Right lobe of liver (tissue), 6 donors: ENCODE data around the gene PRKN. TPM values are rescaled to one million over a fixed set of nuclear protein-coding genes. Genes with fewer than 3 reads are reported as not detected.

ENCODE experiments used
- ATAC-seq, 4 donors: fragments of 200-7000 bp; cut with Tn5 transposase; one replicate each; pipeline ENCODE4 v1.9.1; 2020; ENCODE audit warnings: mild to moderate bottlenecking in 4 of 4, moderate library complexity in 4 of 4
- DNase-seq, 3 donors: peaks; one replicate each; pipeline ENCODE4 v3.0.0-alpha.2; 2020
- H3K27ac ChIP-seq, 3 donors: fragments of 200-600 bp; one replicate each; pipeline ENCODE4 v1.8.0; 2022
- H3K27me3 ChIP-seq, 2 donors: fragments of 200-600 bp; one replicate each; pipeline ENCODE4 v1.8.0; 2022
- H3K36me3 ChIP-seq, 4 donors: fragments of 200-600 bp; sonication (generic) in 1 of 4; one replicate each; pipeline versions ENCODE4 v1.5.1 to v1.8.0; 2017 to 2022; ENCODE audit warnings: control low read depth in 1 of 4
- H3K4me1 ChIP-seq, 4 donors: fragments of 200-600 bp; sonication (generic) in 1 of 4; one replicate each; pipeline versions ENCODE4 v1.5.1 to v1.8.0; 2017 to 2022; ENCODE audit warnings: control low read depth in 1 of 4
- H3K4me3 ChIP-seq, 3 donors: fragments of 200-600 bp; one replicate each; pipeline ENCODE4 v1.8.0; 2022
- H3K9me3 ChIP-seq, 4 donors: fragments of 200-600 bp; sonication (generic) in 1 of 4; one replicate each; pipeline versions ENCODE4 v1.5.1 to v1.8.0; 2017 to 2022; ENCODE audit warnings: control low read depth in 1 of 4
- CTCF ChIP-seq, 4 donors: fragments of 200-600 bp in 3 of 4; fragments of 450-650 bp in 1 of 4; IDR thresholded peaks; one replicate each; pipeline versions ENCODE4 v1.5.1 to v1.8.0; 2016 to 2022; ENCODE audit warnings: antibody characterized with exemption in 4 of 4, mild to moderate bottlenecking in 2 of 4
- POLR2A ChIP-seq: fragments of 450-650 bp; IDR thresholded peaks from one replicate; pipeline ENCODE4 v1.6.1; 2017; ENCODE audit warnings: antibody characterized with exemption, mild to moderate bottlenecking
- WGBS: methylation state at CpG from one replicate; pipeline ENCODE4 v1.1.6; 2018; ENCODE audit warnings: low coverage, low lambda C conversion rate; ENCODE audit not compliant: insufficient coverage; ENCODE audit errors: missing lambda C conversion rate; 5-methylcytosine and 5-hydroxymethylcytosine counted together
- intact Hi-C, 2 donors: fragments of 100-400 bp; cut with DNase I; formaldehyde crosslinking; loops; one replicate each; pipeline versions ENCODE4 v1.11.2 to v1.14.1; 2022
- total RNA-seq, 6 experiments: library from RNA; depleted of rRNA in 2 of 6; stranded (reverse); fragments of >200 nt in 2 of 6; fragmentation: NEBNext Ultra II Directional in 3 of 6; extraction: Animal tissue kit (Norgen Biotek cat#: 25700) in 3 of 6; gene quantifications; one replicate each; pipeline versions ENCODE4 v1.1.0 to v1.2.4, GENCODE V29; 2016 to 2023
- donor health status: DM: no; HTN: yes; CAD: no.
- donor health status: DM: no; HTN: no; CAD: no.
- donor health status: DM: no; HTN: no; CAD: no.
- donor health status: DM: no; HTN: yes; CAD: no.
- donor health status: DM: no; HTN: yes; CAD: no.

Gene PRKN
- total RNA-seq, 6 experiments from 2014 or later: 1.1 to 3.7 (median 2.2) TPM

- DNase-seq (no peak), ATAC-seq (no peak)
- Histone ChIP-seq H3K4me1 (no peaks in the 10 kb centered on the region), H3K4me3 (no peak overlapping the region), H3K27me3 (no peaks in the 10 kb centered on the region), H3K9me3 (no peaks in the 10 kb centered on the region), H3K27ac (no peak overlapping the region), H3K36me3 (no peaks in the 10 kb centered on the region)
- TF ChIP-seq POLR2A (no peak), CTCF (IDR thresholded peaks at IDR 0.05) (no peak)
- WGBS: 83% methylated on average over 6 of the region's 7 CpGs
- intact Hi-C loops: no loop called here
These were observed 987.1 kb downstream of the PRKN start for GRCh38 chr6:161740486-161740885.

DNA sequence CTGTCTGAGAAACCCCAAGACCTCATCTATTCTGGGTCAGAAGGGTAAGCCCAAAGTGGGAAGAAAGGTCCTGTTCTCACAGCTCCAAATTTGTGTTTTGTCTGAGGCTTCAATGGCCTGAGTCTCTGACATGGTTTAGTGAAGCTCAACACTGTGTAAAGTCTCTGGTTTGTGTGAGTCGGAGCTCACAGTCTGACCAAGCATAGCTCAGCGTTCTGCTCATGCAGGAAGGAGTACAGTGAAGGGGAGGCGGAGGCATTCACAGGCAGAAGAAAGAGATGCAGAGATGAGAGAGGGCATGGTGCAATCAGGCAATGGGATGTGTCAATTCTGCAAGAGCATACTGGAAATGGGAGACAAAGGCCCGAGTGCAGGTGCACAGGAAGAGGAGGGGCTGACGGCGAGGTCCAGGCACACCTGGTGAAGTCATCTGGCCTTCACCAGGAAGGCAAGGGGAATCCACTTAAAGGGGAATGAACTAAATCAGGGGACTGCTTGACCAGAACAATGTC, 990.7 kb downstream of the PRKN start:
- no peak for DNase-seq
- Histone ChIP-seq H3K4me3 (no peak overlapping the region), H3K27me3 (no peaks in the 10 kb centered on the region), H3K4me1 (no peaks in the 10 kb centered on the region), H3K9me3 (no peaks in the 10 kb centered on the region), H3K36me3 (no peaks in the 10 kb centered on the region), H3K27ac (no peak overlapping the region)
- ATAC-seq: no peak
- TF ChIP-seq CTCF (IDR thresholded peaks at IDR 0.05): no peak
- no peak for TF ChIP-seq POLR2A
- intact Hi-C loops: no loop called here
- 75% methylated on average over 6 of the region's 6 CpGs for WGBS

- intact Hi-C loops: no loop called here
- TF ChIP-seq CTCF (IDR thresholded peaks at IDR 0.05) (no peak), POLR2A (no peak)
- Histone ChIP-seq H3K9me3 (no peaks in the 10 kb centered on the region), H3K27ac (no peak overlapping the region), H3K27me3 (no peaks in the 10 kb centered on the region), H3K4me1 (no peaks in the 10 kb centered on the region), H3K36me3 (no peaks in the 10 kb centered on the region), H3K4me3 (no peak overlapping the region)
- DNase-seq (no peak), ATAC-seq (no peak)
- 54% methylated on average over 2 of the region's 2 CpGs for WGBS
These were observed 991.2 kb downstream of the PRKN start for GRCh38 chr6:161736326-161736725.

DNA sequence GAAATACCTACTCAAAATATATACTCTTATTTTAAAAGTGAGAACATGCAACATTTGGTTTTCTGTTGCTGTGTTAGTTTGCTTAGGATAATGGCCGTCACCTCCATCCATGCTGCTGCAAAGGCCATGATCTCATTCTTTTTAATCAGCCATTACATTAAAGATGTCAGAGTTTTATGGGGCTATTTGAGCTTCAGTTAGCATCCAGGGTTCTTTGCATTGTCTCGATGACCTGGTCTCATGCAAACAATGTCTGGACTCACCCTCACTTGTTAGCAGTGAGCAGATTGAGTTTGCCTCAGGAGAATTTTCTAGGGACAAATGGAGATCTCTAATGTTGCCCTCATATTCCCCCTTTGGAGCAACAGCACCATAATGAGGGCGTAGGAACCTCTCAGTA, 995.0 kb downstream of the PRKN start:
- TF ChIP-seq POLR2A: no peak
- TF ChIP-seq CTCF (IDR thresholded peaks at IDR 0.05): no peak
- intact Hi-C loops: no loop called here
- WGBS: 82% methylated on average over 3 of the region's 3 CpGs

More for the DNA sequence above, 995.0 kb downstream of the PRKN start:
- H3K27me3 ChIP-seq: no peaks in the 10 kb centered on the region
- H3K36me3 ChIP-seq: no peaks in the 10 kb centered on the region
- ATAC-seq (no peak), DNase-seq (no peak)
- H3K27ac ChIP-seq: no peak overlapping the region
- no peak overlapping the region for H3K4me3 ChIP-seq
- H3K9me3 ChIP-seq: no peaks in the 10 kb centered on the region
- no peaks in the 10 kb centered on the region for H3K4me1 ChIP-seq
